CD8-positive, alpha-beta memory T cell (primary cell): ENCODE results near the gene GRID1. TPM values are rescaled to one million over a fixed set of nuclear protein-coding genes. Genes with fewer than 3 reads are reported as not detected.

Experiments
- CTCF ChIA-PET: fragments of 350-600 bp; sonication (Branson Sonifier 250); formaldehyde crosslinking; loops from one replicate; lab custom pipeline; 2021; ENCODE audit warnings: antibody characterized with exemption; lab: Charles Lee
- POLR2A ChIA-PET: fragments of 350-600 bp; sonication (Branson Sonifier 250); formaldehyde crosslinking; loops from one replicate; lab custom pipeline; 2021; ENCODE audit warnings: antibody characterized with exemption; lab: Charles Lee
- DNase-seq, 5 donors: peaks; one replicate each; pipeline versions ENCODE4 v3.0.0 to v3.0.0-alpha.2; 2020 to 2022; ENCODE audit warnings: mixed read lengths in 1 of 5
- H3K27ac ChIP-seq: one replicate; pipeline ENCODE4 v1.7.0; 2013; ENCODE audit warnings: low read depth, mild to moderate bottlenecking, low read length, moderate library complexity
- H3K27me3 ChIP-seq: 2 replicates; pipeline ENCODE4 v1.7.0; 2013; ENCODE audit warnings: low read length, mild to moderate bottlenecking; ENCODE audit not compliant: insufficient read depth, poor library complexity, severe bottlenecking
- H3K36me3 ChIP-seq: 2 replicates; pipeline ENCODE4 v1.7.0; 2013; ENCODE audit warnings: mild to moderate bottlenecking, low read length, moderate library complexity; ENCODE audit not compliant: insufficient read depth
- H3K4me1 ChIP-seq: 2 replicates; pipeline ENCODE4 v1.7.0; 2013; ENCODE audit warnings: mild to moderate bottlenecking, low read length, moderate library complexity; ENCODE audit not compliant: insufficient read depth
- H3K4me3 ChIP-seq: 2 replicates; pipeline ENCODE4 v1.7.0; 2013; ENCODE audit warnings: mild to moderate bottlenecking, low read length
- H3K9me3 ChIP-seq: 2 replicates; pipeline ENCODE4 v1.7.0; 2013; ENCODE audit warnings: mild to moderate bottlenecking, low read length
- H3K27ac Mint-ChIP-seq, 8 donors: one replicate each; pipeline ENCODE4 v1.8.0; 2020 to 2021; ENCODE audit warnings: mixed read lengths in 8 of 8, mild to moderate bottlenecking in 6 of 8, inconsistent platforms in 3 of 8, moderate library complexity in 3 of 8
- H3K27me3 Mint-ChIP-seq, 2 donors: one replicate each; pipeline ENCODE4 v1.8.0; 2020 to 2021; ENCODE audit warnings: mixed read lengths in 2 of 2, mild to moderate bottlenecking in 1 of 2, moderate library complexity in 1 of 2
- H3K36me3 Mint-ChIP-seq, 3 donors: one replicate each; pipeline ENCODE4 v1.8.0; 2020 to 2021; ENCODE audit warnings: mixed read lengths in 3 of 3, inconsistent platforms in 1 of 3, mild to moderate bottlenecking in 1 of 3
- H3K4me1 Mint-ChIP-seq, 3 donors: one replicate each; pipeline ENCODE4 v1.8.0; 2020 to 2021; ENCODE audit warnings: mixed read lengths in 3 of 3, inconsistent platforms in 1 of 3, mild to moderate bottlenecking in 1 of 3
- H3K4me3 Mint-ChIP-seq, 7 donors: one replicate each; pipeline ENCODE4 v1.8.0; 2020 to 2021; ENCODE audit warnings: mixed read lengths in 7 of 7, mild to moderate bottlenecking in 6 of 7, moderate library complexity in 4 of 7, inconsistent platforms in 2 of 7
- H3K9me3 Mint-ChIP-seq, 5 donors: one replicate each; pipeline ENCODE4 v1.8.0; 2020 to 2022; ENCODE audit warnings: mixed read lengths in 5 of 5, mild to moderate bottlenecking in 3 of 5, moderate library complexity in 2 of 5, inconsistent platforms in 1 of 5
- polyA plus RNA-seq: library from polyadenylated mRNA; unstranded; fragments of 300-500 nt; fragmentation: Illumina TruSeq; gene quantifications from one replicate; pipeline ENCODE4 v1.2.3, GENCODE V29; 2021
- total RNA-seq, 2 experiments: library from RNA; stranded (reverse); gene quantifications; one replicate each; pipeline ENCODE4 v1.2.3, GENCODE V29; 2021

Gene GRID1
- total and polyA plus RNA-seq, 3 experiments from 2014 or later = not detected

DNA sequence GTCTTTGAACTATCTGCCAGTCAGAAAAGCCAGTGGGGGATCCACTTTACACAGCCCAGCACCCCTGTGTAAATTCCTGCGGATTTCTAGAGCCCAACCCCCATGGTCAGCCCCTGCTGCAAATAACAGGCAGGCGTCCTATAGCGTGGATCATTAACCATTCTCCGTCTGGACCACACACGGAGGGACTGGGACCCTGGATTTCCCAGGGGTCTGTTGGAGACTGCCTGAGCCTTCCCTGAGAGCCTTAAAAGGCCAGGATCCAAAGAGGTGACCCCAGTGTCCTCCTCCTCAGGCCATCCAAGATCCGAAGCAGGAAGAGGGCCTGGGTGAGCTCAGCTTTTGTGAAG, 11.2 kb upstream of the GRID1 start:
- no peaks in the 10 kb centered on the region for H3K4me1 ChIP-seq
- no peaks in the 10 kb centered on the region for H3K36me3 ChIP-seq
- Mint-ChIP-seq H3K27ac (no peak overlapping the region), H3K9me3 (no peaks in the 10 kb centered on the region), H3K4me1 (peaks cover 1 to 4% (median 3%) of the 10 kb centered on the region in 3 donors), H3K27me3 (peaks cover 26 to 54% of the 10 kb centered on the region in 2 donors), H3K36me3 (no peaks in the 10 kb centered on the region), H3K4me3 (no peak overlapping the region)
- H3K27me3 ChIP-seq = peaks cover 3% of the 10 kb centered on the region
- ChIA-PET CTCF (interaction anchor here (1.2 to 3.1 kb wide), 2 partner anchors 9 to 1837 kb away, joined by 3 to 10 read pairs; no protein-coding TSS in a partner anchor), POLR2A (no interaction called here)
- H3K9me3 ChIP-seq = no peaks in the 10 kb centered on the region
- no peak overlapping the region for H3K4me3 ChIP-seq
- no peak for DNase-seq
- H3K27ac ChIP-seq = no peak overlapping the region

DNA sequence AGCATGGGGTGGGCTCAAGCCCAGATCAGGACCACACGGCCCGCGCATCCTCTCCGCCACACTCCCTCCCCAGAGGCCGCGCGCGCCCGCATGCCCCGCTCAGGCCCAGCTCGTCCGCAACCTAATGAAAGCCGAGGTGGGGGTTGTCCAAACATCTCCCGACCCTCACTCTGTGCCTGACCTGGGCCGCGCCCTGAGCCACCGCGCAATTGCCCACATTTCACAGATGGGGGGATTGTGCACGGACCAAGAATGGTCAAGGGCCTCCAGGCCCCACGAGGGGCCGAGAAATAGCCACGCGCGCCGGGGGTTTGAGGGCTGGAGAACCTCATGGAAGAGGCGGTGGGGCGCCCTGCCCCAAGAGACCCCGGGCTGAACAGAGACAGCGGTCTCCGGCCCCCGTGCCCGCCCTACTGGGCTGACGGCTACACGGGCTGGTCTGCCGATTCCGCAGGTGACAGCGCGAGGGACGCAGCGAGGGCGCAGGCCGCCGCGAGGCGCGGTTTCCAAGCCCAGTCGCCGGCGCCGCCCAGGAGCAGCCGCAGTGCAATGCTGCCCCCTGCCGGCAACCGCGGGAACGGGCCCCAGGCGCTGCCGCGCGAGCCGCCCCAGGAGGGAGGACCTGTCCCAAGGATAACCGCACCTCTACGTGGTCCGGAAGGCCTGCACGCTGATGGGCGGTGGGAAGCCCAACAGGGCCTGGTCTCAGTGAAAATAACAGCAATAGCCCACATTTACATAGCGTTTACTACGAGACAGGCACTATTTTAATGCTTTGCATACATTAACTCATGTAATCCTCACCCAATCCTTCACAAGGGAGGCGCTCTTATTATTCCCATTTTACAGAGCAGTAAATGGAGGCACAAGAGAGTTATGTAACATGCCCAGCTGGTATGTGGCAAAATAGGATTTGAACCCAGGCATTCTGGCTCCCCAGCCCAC, 10.5 kb upstream of the GRID1 start:
- H3K4me1 Mint-ChIP-seq = peaks cover 1 to 4% (median 3%) of the 10 kb centered on the region in 3 donors
- no peaks in the 10 kb centered on the region for H3K36me3 Mint-ChIP-seq
- Histone ChIP-seq H3K9me3 (no peaks in the 10 kb centered on the region), H3K36me3 (no peaks in the 10 kb centered on the region), H3K27me3 (peaks cover 3% of the 10 kb centered on the region), H3K4me1 (no peaks in the 10 kb centered on the region), H3K27ac (no peak overlapping the region), H3K4me3 (no peak overlapping the region)
- H3K27me3 Mint-ChIP-seq = peaks cover 31 to 59% of the 10 kb centered on the region in 2 donors
- peak; percentile 69 to 78 (median 72) for DNase-seq
- no peaks in the 10 kb centered on the region for H3K9me3 Mint-ChIP-seq
- peak overlapping the region in 1 of 7 donors; percentile 13 for H3K4me3 Mint-ChIP-seq
- no peak overlapping the region for H3K27ac Mint-ChIP-seq
- ChIA-PET POLR2A (no interaction called here), CTCF (interaction anchor here (0.8 to 3.1 kb wide), 7 partner anchors 8 to 1839 kb away, joined by 3 to 10 read pairs (median 4); partner anchors contain the start of gene GRID1)

DNA sequence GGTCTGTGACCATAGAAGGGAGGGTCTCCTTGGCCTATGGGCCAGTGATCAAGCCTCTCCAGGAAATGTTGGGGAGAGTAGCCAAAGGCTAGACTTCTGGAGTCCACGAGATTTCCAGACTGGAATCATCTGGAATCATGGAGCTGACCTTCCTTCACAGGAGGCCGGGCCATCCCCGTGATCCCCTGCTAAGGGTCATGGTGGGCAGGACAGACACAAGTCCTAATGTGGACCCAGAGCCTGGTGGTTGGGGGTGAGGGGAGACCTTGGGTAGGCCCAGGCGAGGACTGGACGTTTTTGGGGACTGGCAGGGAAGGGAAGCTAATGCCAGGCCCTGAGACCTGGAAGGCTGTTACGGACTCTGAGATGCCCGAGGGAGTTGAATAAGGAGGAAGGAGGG, 9.8 kb upstream of the GRID1 start:
- Mint-ChIP-seq H3K4me3 (peak overlapping the region in 2 of 7 donors; percentile 3 to 32), H3K9me3 (no peaks in the 10 kb centered on the region), H3K36me3 (no peaks in the 10 kb centered on the region), H3K4me1 (peaks cover 1 to 4% (median 3%) of the 10 kb centered on the region in 3 donors), H3K27me3 (peaks cover 27 to 58% of the 10 kb centered on the region in 2 donors), H3K27ac (no peak overlapping the region)
- no peak for DNase-seq
- peaks cover 3% of the 10 kb centered on the region for H3K27me3 ChIP-seq
- H3K36me3 ChIP-seq = no peaks in the 10 kb centered on the region
- H3K9me3 ChIP-seq = no peaks in the 10 kb centered on the region
- ChIA-PET CTCF (interaction anchor here (0.8 to 2.3 kb wide), 7 partner anchors 9 to 1838 kb away, joined by 3 to 8 read pairs (median 4); partner anchors contain the start of gene GRID1), POLR2A (no interaction called here)
- H3K27ac ChIP-seq = no peak overlapping the region
- no peak overlapping the region for H3K4me3 ChIP-seq
- no peaks in the 10 kb centered on the region for H3K4me1 ChIP-seq

DNA sequence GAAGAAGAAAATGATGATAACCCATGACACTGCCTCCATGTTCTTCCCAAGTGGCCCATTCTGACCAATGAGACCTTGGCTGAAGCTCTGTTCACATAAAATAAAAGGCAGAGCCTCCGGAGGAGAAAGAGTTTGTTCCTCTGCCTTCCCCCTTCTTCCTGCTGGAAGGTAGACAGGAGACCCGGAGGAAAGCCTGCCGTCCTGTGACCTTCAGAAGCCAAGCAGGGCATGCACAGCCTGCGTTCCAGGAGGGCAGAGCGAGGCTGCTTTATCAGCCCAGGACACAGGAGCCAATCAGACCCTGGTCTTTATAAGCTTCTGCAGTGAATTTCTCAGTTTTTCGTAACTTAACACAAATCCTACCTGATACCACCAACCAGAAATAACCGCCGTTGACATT, 8.6 kb upstream of the GRID1 start:
- Mint-ChIP-seq H3K36me3 (no peaks in the 10 kb centered on the region), H3K4me1 (peaks cover 1 to 4% (median 3%) of the 10 kb centered on the region in 3 donors), H3K9me3 (no peaks in the 10 kb centered on the region), H3K27me3 (peaks cover 24 to 59% of the 10 kb centered on the region in 2 donors), H3K4me3 (no peak overlapping the region), H3K27ac (no peak overlapping the region)
- no peaks in the 10 kb centered on the region for H3K36me3 ChIP-seq
- no peak for DNase-seq
- no peaks in the 10 kb centered on the region for H3K9me3 ChIP-seq
- peaks cover 3% of the 10 kb centered on the region for H3K27me3 ChIP-seq
- no peak overlapping the region for H3K27ac ChIP-seq
- no peak overlapping the region for H3K4me3 ChIP-seq
- ChIA-PET CTCF (interaction anchor here (1.7 to 2.3 kb wide), 3 partner anchors 8 to 1835 kb away, joined by 4 to 8 read pairs (median 6); partner anchors contain the start of gene GRID1), POLR2A (no interaction called here)
- no peaks in the 10 kb centered on the region for H3K4me1 ChIP-seq

DNA sequence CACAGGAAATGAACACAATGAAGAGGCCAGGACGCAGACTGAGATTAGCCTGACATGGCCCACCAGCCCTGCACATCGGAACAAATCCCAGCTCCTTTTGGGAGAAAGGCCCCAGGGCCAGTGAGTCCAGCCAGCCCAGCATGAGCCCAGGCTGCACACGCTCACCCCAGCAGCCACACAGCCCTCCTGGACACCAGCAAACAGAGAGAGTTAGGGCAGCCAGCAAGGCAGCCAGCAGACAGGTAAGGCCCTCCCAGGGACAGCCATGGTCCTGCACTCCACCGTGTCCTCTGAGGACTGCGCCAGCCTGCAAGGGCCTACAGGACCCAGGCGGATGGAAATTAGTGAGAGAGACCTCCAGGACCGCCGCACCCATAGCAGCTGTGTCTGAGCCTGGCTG, 8.1 kb upstream of the GRID1 start:
- no peak overlapping the region for H3K27ac ChIP-seq
- no peaks in the 10 kb centered on the region for H3K36me3 ChIP-seq
- Mint-ChIP-seq H3K4me3 (no peak overlapping the region), H3K4me1 (peaks cover 1 to 4% (median 3%) of the 10 kb centered on the region in 3 donors), H3K27me3 (peaks cover 30 to 59% of the 10 kb centered on the region in 2 donors), H3K9me3 (no peaks in the 10 kb centered on the region), H3K36me3 (no peaks in the 10 kb centered on the region), H3K27ac (no peak overlapping the region)
- peaks cover 3% of the 10 kb centered on the region for H3K27me3 ChIP-seq
- no peak for DNase-seq
- POLR2A ChIA-PET = no interaction called here
- CTCF ChIA-PET = interaction anchor here (2.2 to 2.3 kb wide), 2 partner anchors 10 to 1834 kb away, joined by 6 to 8 read pairs; no protein-coding TSS in a partner anchor
- no peak overlapping the region for H3K4me3 ChIP-seq
- no peaks in the 10 kb centered on the region for H3K4me1 ChIP-seq
- H3K9me3 ChIP-seq = no peaks in the 10 kb centered on the region

DNA sequence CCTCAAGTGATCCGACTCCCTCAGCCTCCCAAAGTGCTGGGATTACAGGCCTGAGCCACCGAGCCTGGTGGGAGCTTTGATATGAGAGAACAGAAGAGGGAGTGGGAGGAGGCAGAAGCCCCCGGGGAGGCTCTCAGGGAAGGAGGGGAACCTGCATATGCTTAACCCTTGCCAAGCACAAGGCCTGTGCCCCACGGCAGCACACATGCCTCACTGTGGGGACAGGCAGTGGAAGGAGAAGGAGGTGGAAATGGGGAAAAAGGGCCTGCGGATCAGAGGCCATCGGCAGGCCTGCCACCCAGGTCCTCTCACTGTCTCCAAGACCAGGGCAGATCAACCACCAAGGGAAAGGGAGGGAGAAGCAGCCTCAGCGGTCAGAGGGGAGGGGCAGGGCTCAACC, 7.2 kb upstream of the GRID1 start:
- POLR2A ChIA-PET = no interaction called here
- peaks cover 34 to 60% of the 10 kb centered on the region in 2 donors for H3K27me3 Mint-ChIP-seq
- H3K4me3 ChIP-seq = no peak overlapping the region

DNA sequence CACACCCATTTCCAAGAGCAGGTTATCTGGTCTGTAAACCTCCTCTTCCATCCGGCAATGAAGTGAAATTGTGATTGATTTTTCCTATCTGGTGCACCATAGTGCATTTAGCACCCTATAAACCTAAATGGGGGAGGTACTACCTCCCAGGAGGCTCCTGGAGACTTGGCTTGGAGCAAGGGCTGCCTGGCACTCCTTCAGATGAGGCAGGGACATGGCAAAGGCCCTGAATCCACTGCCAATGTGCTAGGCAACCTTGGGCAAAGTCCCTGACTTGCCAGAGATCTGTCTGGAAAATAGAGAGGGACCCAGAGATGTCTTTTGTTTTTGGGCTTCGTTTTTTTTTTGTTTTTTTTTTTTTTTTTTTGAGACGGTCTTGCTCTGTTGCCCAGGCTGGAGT, 6.7 kb upstream of the GRID1 start:
- Histone ChIP-seq H3K9me3 (no peaks in the 10 kb centered on the region), H3K36me3 (no peaks in the 10 kb centered on the region), H3K4me1 (no peaks in the 10 kb centered on the region), H3K4me3 (no peak overlapping the region), H3K27me3 (peaks cover 3% of the 10 kb centered on the region), H3K27ac (no peak overlapping the region)
- Mint-ChIP-seq H3K27ac (no peak overlapping the region), H3K4me3 (no peak overlapping the region), H3K9me3 (no peaks in the 10 kb centered on the region), H3K4me1 (peaks cover 1 to 4% (median 3%) of the 10 kb centered on the region in 3 donors), H3K36me3 (no peaks in the 10 kb centered on the region), H3K27me3 (peaks cover 34 to 60% of the 10 kb centered on the region in 2 donors)
- POLR2A ChIA-PET = no interaction called here
- no peak for DNase-seq
- CTCF ChIA-PET = no interaction called here

More for the DNA sequence above, 7.2 kb upstream of the GRID1 start:
- Histone ChIP-seq H3K4me1 (no peaks in the 10 kb centered on the region), H3K9me3 (no peaks in the 10 kb centered on the region), H3K36me3 (no peaks in the 10 kb centered on the region), H3K27ac (no peak overlapping the region), H3K27me3 (peaks cover 3% of the 10 kb centered on the region)
- no peak for DNase-seq
- Mint-ChIP-seq H3K4me1 (peaks cover 1 to 4% (median 3%) of the 10 kb centered on the region in 3 donors), H3K27ac (no peak overlapping the region), H3K4me3 (no peak overlapping the region), H3K9me3 (no peaks in the 10 kb centered on the region), H3K36me3 (no peaks in the 10 kb centered on the region)
- CTCF ChIA-PET = no interaction called here

DNA sequence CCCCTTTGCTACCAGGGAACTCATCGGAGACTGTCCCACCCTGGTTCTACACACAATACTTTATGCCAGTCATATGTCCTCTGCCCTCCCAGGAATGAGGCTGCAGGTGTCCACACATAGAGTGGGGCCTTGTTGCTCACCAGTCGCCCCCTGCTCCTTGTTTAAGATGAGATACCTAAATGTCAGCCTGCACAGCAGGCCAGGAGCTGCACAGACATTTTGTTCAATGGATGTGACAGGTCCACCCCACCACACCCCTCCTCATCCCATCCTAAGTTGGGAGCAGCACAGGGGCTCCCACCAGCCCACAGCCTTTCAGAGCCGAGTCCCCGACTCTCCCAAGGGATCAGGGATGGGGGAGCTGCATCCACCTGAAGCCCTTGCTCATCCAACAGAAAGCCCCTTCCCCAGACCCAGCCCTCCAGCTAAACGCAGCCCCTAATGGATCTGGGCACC, 6.2 kb upstream of the GRID1 start:
- H3K4me3 Mint-ChIP-seq = no peak overlapping the region
- no peaks in the 10 kb centered on the region for H3K4me1 ChIP-seq
- no peaks in the 10 kb centered on the region for H3K36me3 ChIP-seq
- peaks cover 36 to 60% of the 10 kb centered on the region in 2 donors for H3K27me3 Mint-ChIP-seq
- ChIA-PET POLR2A (no interaction called here), CTCF (no interaction called here)
- no peak overlapping the region for H3K27ac ChIP-seq
- no peaks in the 10 kb centered on the region for H3K9me3 Mint-ChIP-seq
- H3K36me3 Mint-ChIP-seq = no peaks in the 10 kb centered on the region
- no peak overlapping the region for H3K4me3 ChIP-seq
- peaks cover 5% of the 10 kb centered on the region for H3K27me3 ChIP-seq
- no peaks in the 10 kb centered on the region for H3K9me3 ChIP-seq
- H3K27ac Mint-ChIP-seq = no peak overlapping the region
- peaks cover 4 to 7% (median 4%) of the 10 kb centered on the region in 3 donors for H3K4me1 Mint-ChIP-seq
- DNase-seq = no peak
